SU-DHL-6 (cell line): ENCODE measurements around the gene RASSF4.

Source experiments
- EZH2phosphoT487 ChIP-seq: fragments of 200-600 bp; sonication (generic), shearing (Covaris generic); conservative IDR thresholded peaks from 2 replicates; pipeline ENCODE4 v1.6.1; 2018; ENCODE audit warnings: mild to moderate bottlenecking, antibody characterized with exemption, low read length, moderate library complexity, mixed read lengths
- TF ChIP-seq, protein P1 (sequence below): fragments of 200-600 bp; sonication (generic); IDR thresholded peaks from one replicate; pipeline ENCODE4 v1.5.1; 2017; ENCODE audit warnings: antibody characterized with exemption, mild to moderate bottlenecking, low read length, moderate library complexity; ENCODE audit not compliant: insufficient read depth, poor library complexity, severe bottlenecking

DNA sequence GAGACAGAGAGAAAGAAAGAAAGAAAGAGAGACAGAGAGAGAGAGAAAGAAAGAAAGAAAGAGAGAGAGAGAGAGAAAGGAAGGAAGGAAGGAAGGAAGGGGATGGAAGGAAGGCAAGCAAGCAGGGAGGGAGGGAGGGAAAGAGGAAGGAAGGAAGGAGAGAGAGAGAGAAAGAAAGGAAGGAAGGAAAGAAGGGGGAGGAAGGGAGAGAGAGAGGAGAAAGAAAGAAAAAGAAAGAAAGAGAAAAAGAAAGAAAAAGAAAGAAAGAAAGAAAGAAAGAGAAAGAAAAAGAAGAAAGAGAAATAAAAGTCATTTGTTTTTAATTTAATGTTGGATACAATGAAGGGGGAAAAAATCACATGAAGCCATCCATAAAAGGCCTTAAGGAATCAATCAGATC is 4.6 kb upstream of the RASSF4 start:
- TF ChIP-seq, protein P1, sequence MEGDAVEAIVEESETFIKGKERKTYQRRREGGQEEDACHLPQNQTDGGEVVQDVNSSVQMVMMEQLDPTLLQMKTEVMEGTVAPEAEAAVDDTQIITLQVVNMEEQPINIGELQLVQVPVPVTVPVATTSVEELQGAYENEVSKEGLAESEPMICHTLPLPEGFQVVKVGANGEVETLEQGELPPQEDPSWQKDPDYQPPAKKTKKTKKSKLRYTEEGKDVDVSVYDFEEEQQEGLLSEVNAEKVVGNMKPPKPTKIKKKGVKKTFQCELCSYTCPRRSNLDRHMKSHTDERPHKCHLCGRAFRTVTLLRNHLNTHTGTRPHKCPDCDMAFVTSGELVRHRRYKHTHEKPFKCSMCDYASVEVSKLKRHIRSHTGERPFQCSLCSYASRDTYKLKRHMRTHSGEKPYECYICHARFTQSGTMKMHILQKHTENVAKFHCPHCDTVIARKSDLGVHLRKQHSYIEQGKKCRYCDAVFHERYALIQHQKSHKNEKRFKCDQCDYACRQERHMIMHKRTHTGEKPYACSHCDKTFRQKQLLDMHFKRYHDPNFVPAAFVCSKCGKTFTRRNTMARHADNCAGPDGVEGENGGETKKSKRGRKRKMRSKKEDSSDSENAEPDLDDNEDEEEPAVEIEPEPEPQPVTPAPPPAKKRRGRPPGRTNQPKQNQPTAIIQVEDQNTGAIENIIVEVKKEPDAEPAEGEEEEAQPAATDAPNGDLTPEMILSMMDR: no peak
- no peak for TF ChIP-seq EZH2phosphoT487
